GM19043 (cell line): ENCODE results near the gene MRPL16.
"Not testable (repeated sequence)": the region's sequence is repeated elsewhere in the genome, so short reads cannot be mapped to it uniquely, and the experiment has no call there.

Source experiments
- ATAC-seq: cut with Tn5 transposase; IDR thresholded peaks from one replicate; pipeline ENCODE4 v1.9.1; 2021; ENCODE audit warnings: low read depth; ENCODE audit not compliant: unreplicated experiment

MRPL16 gene

GRCh38 chr11:59810189-59810910 lies at the start of gene MRPL16:
Gene MRPL16, minus strand, starts transcription at chr11:59810778. Its CDS starts 120 bp downstream, at chr11:59810658.
- ATAC-seq: peak; percentile 97

GRCh38 chr11:59859673-59860072 lies 49.1 kb upstream of the MRPL16 start:
- ATAC-seq: no peak

GRCh38 chr11:59857439-59858434 lies 47.2 kb upstream of the MRPL16 start:
- ATAC-seq: no peak

GRCh38 chr11:59854871-59855270 lies 44.3 kb upstream of the MRPL16 start:
- no peak for ATAC-seq

- not testable (repeated sequence) for ATAC-seq
These were observed 40.8 kb upstream of the MRPL16 start for GRCh38 chr11:59851416-59851815.

GRCh38 chr11:59849551-59849950 lies 39.0 kb upstream of the MRPL16 start:
- not testable (repeated sequence) for ATAC-seq

GRCh38 chr11:59849129-59849528 lies 38.6 kb upstream of the MRPL16 start:
- no peak for ATAC-seq

GRCh38 chr11:59848439-59848838 lies 37.9 kb upstream of the MRPL16 start:
- not testable (repeated sequence) for ATAC-seq

- no peak for ATAC-seq
These were observed 37.0 kb upstream of the MRPL16 start for GRCh38 chr11:59847626-59848025.

- no peak for ATAC-seq
These were observed 36.0 kb upstream of the MRPL16 start for GRCh38 chr11:59846556-59846955.

GRCh38 chr11:59845399-59845798 lies 34.8 kb upstream of the MRPL16 start, which contains the start of gene CBLIF:
Gene CBLIF, minus strand, starts transcription at chr11:59845499. Its CDS starts 46 bp downstream, at chr11:59845453.
- ATAC-seq: no peak

- ATAC-seq: no peak
These were observed 31.7 kb upstream of the MRPL16 start for GRCh38 chr11:59842316-59842715.

GRCh38 chr11:59841514-59841913 lies 30.9 kb upstream of the MRPL16 start:
- no peak for ATAC-seq

GRCh38 chr11:59839615-59840014 lies 29.0 kb upstream of the MRPL16 start:
- no peak for ATAC-seq

- no peak for ATAC-seq
These were observed 23.0 kb upstream of the MRPL16 start for GRCh38 chr11:59833602-59834001.

GRCh38 chr11:59829358-59829757 lies 18.8 kb upstream of the MRPL16 start:
- no peak for ATAC-seq

- peak; percentile 83 for ATAC-seq
These were observed 12.5 kb upstream of the MRPL16 start for GRCh38 chr11:59822989-59823566.

GRCh38 chr11:59818572-59818971 lies 8.0 kb upstream of the MRPL16 start:
- ATAC-seq: no peak

- not testable (repeated sequence) for ATAC-seq
These were observed 5.9 kb upstream of the MRPL16 start for GRCh38 chr11:59816434-59816833.

GRCh38 chr11:59815754-59816153 lies 5.2 kb upstream of the MRPL16 start:
- no peak for ATAC-seq

GRCh38 chr11:59814021-59814420 lies 3.4 kb upstream of the MRPL16 start:
- ATAC-seq: no peak
